Hepatocyte (in vitro differentiated cells): ENCODE measurements around the gene S100A11. TPM values are rescaled to one million over a fixed set of nuclear protein-coding genes. Genes with fewer than 3 reads are reported as not detected.

Experiments used
- DNase-seq: peaks from one replicate; pipeline ENCODE4 v3.0.0-alpha.2; 2016; ENCODE audit warnings: low spot score
- H2AFZ ChIP-seq: fragments of 200-600 bp; sonication (generic); 2 replicates; pipeline ENCODE4 v1.6.0; 2016; ENCODE audit warnings: antibody characterized with exemption, mild to moderate bottlenecking
- H3K27ac ChIP-seq: fragments of 200-600 bp; sonication (generic); 2 replicates; pipeline ENCODE4 v1.5.1; 2016; ENCODE audit warnings: mild to moderate bottlenecking
- H3K27me3 ChIP-seq: fragments of 200-600 bp; sonication (generic); 2 replicates; pipeline ENCODE4 v1.6.1; 2016
- H3K36me3 ChIP-seq: fragments of 200-600 bp; sonication (generic); replicated peaks from 2 replicates; pipeline ENCODE4 v1.5.1; 2016; ENCODE audit warnings: low read depth; ENCODE audit not compliant: insufficient read depth
- H3K4me1 ChIP-seq: fragments of 200-600 bp; sonication (generic); 2 replicates; pipeline ENCODE4 v1.5.1; 2016; ENCODE audit warnings: mild to moderate bottlenecking, moderate library complexity; ENCODE audit not compliant: insufficient read depth
- H3K4me2 ChIP-seq: fragments of 200-600 bp; sonication (generic); 2 replicates; pipeline ENCODE4 v1.6.0; 2016
- H3K4me3 ChIP-seq: fragments of 200-600 bp; sonication (generic); 2 replicates; pipeline ENCODE4 v1.5.1; 2016; ENCODE audit warnings: mild to moderate bottlenecking
- H3K79me2 ChIP-seq: fragments of 200-600 bp; sonication (generic); 2 replicates; pipeline ENCODE4 v1.6.0; 2017; ENCODE audit warnings: mild to moderate bottlenecking
- H3K9me2 ChIP-seq: fragments of 200-600 bp; sonication (generic); replicated peaks from 2 replicates; pipeline ENCODE4 v1.6.0; 2017; ENCODE audit warnings: mild to moderate bottlenecking; ENCODE audit not compliant: insufficient read depth
- H3K9me3 ChIP-seq: fragments of 200-600 bp; sonication (generic); 2 replicates; pipeline ENCODE4 v1.5.1; 2016; ENCODE audit warnings: low read depth, mild to moderate bottlenecking
- H4K20me1 ChIP-seq: fragments of 200-600 bp; sonication (generic); 2 replicates; pipeline ENCODE4 v1.6.0; 2016; ENCODE audit warnings: mild to moderate bottlenecking; ENCODE audit not compliant: insufficient read depth, poor library complexity, severe bottlenecking
- CTCF ChIP-seq: fragments of 200-600 bp; sonication (generic); IDR thresholded peaks from 2 replicates; pipeline ENCODE4 v1.5.1; 2016; ENCODE audit warnings: antibody characterized with exemption, mild to moderate bottlenecking; ENCODE audit not compliant: poor library complexity
- EZH2 ChIP-seq: fragments of 200-600 bp; sonication (generic); IDR thresholded peaks from 2 replicates; pipeline ENCODE4 v1.6.1; 2016; ENCODE audit warnings: antibody characterized with exemption, mild to moderate bottlenecking, borderline replicate concordance
- EZH2phosphoT487 ChIP-seq: fragments of 200-600 bp; sonication (generic); IDR thresholded peaks from one replicate; pipeline ENCODE4 v1.6.1; 2018; ENCODE audit warnings: antibody characterized with exemption, mild to moderate bottlenecking, low read depth, moderate library complexity; ENCODE audit not compliant: unreplicated experiment, severe bottlenecking
- WGBS: methylation state at CpG from one replicate; pipeline ENCODE4 v1.1.6; 2016; ENCODE audit warnings: low lambda C conversion rate; ENCODE audit errors: missing lambda C conversion rate; 5-methylcytosine and 5-hydroxymethylcytosine counted together
- polyA plus RNA-seq: library from polyadenylated mRNA; unstranded; fragments of >200 nt; fragmentation: Nextera tagmentation; extraction: Ambion mirVana; gene quantifications from 2 replicates; pipeline ENCODE4 v1.2.1, GENCODE V29; 2016
- small RNA-seq: library from RNA; depleted of rRNA; stranded (forward); fragments of <200 nt; gene quantifications from one replicate; pipeline ENCODE3, GENCODE V24; 2014
- total RNA-seq: library from RNA; depleted of rRNA; stranded (reverse); fragments of >200 nt; gene quantifications from 2 replicates; pipeline ENCODE4 v1.2.3, GENCODE V29; 2014

Gene S100A11
- total and polyA plus RNA-seq, 2 experiments from 2014 or later: 258 to 1,491 TPM

GRCh38 chr1:151984313-151984956 is 52.4 kb downstream of the S100A11 start:
- no peak for DNase-seq
- no peaks in the 10 kb centered on the region for H3K36me3 ChIP-seq
- no peak overlapping the region for H2AFZ ChIP-seq
- 75% methylated on average over 1 of the region's 1 CpG for WGBS
- H3K27ac ChIP-seq: peak overlapping the region; percentile 19
- no peaks in the 10 kb centered on the region for H3K27me3 ChIP-seq
- H3K9me2 ChIP-seq: no peaks in the 10 kb centered on the region
- TF ChIP-seq CTCF: no peak
- no peak for TF ChIP-seq EZH2phosphoT487
- no peak for TF ChIP-seq EZH2
- no peak overlapping the region for H3K4me2 ChIP-seq
- no peaks in the 10 kb centered on the region for H3K9me3 ChIP-seq
- H3K4me1 ChIP-seq: peaks cover 66% of the 10 kb centered on the region
- no peaks in the 10 kb centered on the region for H4K20me1 ChIP-seq
- no peak overlapping the region for H3K4me3 ChIP-seq
- peaks cover 56% of the 10 kb centered on the region for H3K79me2 ChIP-seq

Small RNAs within 50 kb of the gene (small RNA-seq; reads per million reads assigned to genes)
- gene SPTLC1P4: not detected

Other genes starting within 250 kb of the S100A11 start
- gene TDRKH, start 246.5 kb downstream of the S100A11 start, total RNA-seq: 3.4 and 3.8 TPM in 2 replicates
- gene TDRKH, start 246.5 kb downstream of the S100A11 start, polyA plus RNA-seq: 1.6 and 1.8 TPM in 2 replicates
- not detected in 2 replicates for gene LINGO4, start 231.6 kb downstream of the S100A11 start, total RNA-seq
- gene LINGO4, start 231.6 kb downstream of the S100A11 start, polyA plus RNA-seq: not detected in 2 replicates
- 1.2 and 1.3 TPM in 2 replicates for gene RORC, start 205.2 kb downstream of the S100A11 start, total RNA-seq
- 0.60 TPM in 1 of 2 replicates, not detected in the other for gene RORC, start 205.2 kb downstream of the S100A11 start, polyA plus RNA-seq
- gene C2CD4D, start 197.2 kb downstream of the S100A11 start, total RNA-seq: 0.72 TPM in 1 of 2 replicates, not detected in the other
- 0.96 and 1.1 TPM in 2 replicates for gene C2CD4D, start 197.2 kb downstream of the S100A11 start, polyA plus RNA-seq
- not detected in 2 replicates for gene THEM5, start 183.3 kb downstream of the S100A11 start, total RNA-seq
- gene THEM5, start 183.3 kb downstream of the S100A11 start, polyA plus RNA-seq: 0.21 and 0.32 TPM in 2 replicates
- gene THEM4, start 127.5 kb downstream of the S100A11 start, total RNA-seq: 18.6 and 24.8 TPM in 2 replicates
- 20.2 and 25.2 TPM in 2 replicates for gene THEM4, start 127.5 kb downstream of the S100A11 start, polyA plus RNA-seq
- gene S100A10, start 43.1 kb downstream of the S100A11 start, total RNA-seq: 408 and 485 TPM in 2 replicates
- 3,367 and 3,493 TPM in 2 replicates for gene S100A10, start 43.1 kb downstream of the S100A11 start, polyA plus RNA-seq
- not detected in 2 replicates for gene TCHHL1, start 52.1 kb upstream of the S100A11 start, total RNA-seq
- gene TCHHL1, start 52.1 kb upstream of the S100A11 start, polyA plus RNA-seq: not detected in 2 replicates
- not detected in 2 replicates for gene TCHH, start 78.4 kb upstream of the S100A11 start, total RNA-seq
- gene TCHH, start 78.4 kb upstream of the S100A11 start, polyA plus RNA-seq: 0.12 TPM in 1 of 2 replicates, not detected in the other
- gene RPTN, start 122.2 kb upstream of the S100A11 start, total RNA-seq: not detected in 2 replicates
- gene RPTN, start 122.2 kb upstream of the S100A11 start, polyA plus RNA-seq: not detected in 2 replicates
- not detected in 2 replicates for gene HRNR, start 187.2 kb upstream of the S100A11 start, total RNA-seq
- not detected in 2 replicates for gene HRNR, start 187.2 kb upstream of the S100A11 start, polyA plus RNA-seq